Measurements from ENCODE around the gene MRGPRG. TPM values are rescaled to one million over a fixed set of nuclear protein-coding genes. Genes with fewer than 3 reads are reported as not detected.

The MRGPRG gene
- total and polyA plus RNA-seq, 2 donors from 2014 or later: not detected

- H3K9ac ChIP-seq (ENCODE audit: low read length in 3 of 3): no peak overlapping the region
- intact Hi-C loops (cut with DNase I): no loop called here
- no peaks in the 10 kb centered on the region for H3K9me3 ChIP-seq (ENCODE audit: control insufficient read depth in 2 of 3, insufficient read depth in 1 of 3, low read length in 3 of 3)
- FAIRE-seq: no peak
- no peak overlapping the region for H3K27ac ChIP-seq (ENCODE audit: low read depth in 2 of 2, low read length in 2 of 2)
- no peak for TF ChIP-seq CTCF (IDR thresholded peaks at IDR 0.05; ENCODE audit: borderline replicate concordance, extremely low read depth, insufficient read depth)
- no peaks in the 10 kb centered on the region for H3K36me3 ChIP-seq (ENCODE audit: control insufficient read depth in 2 of 3, insufficient read depth in 3 of 3, low read length in 3 of 3)
- DNase-seq: peak in 3 of 5 donors; percentile 8 to 74 (median 34)
- no peaks in the 10 kb centered on the region for H3K27me3 ChIP-seq (ENCODE audit: control insufficient read depth, insufficient read depth, low read length)
- H3K4me3 ChIP-seq (ENCODE audit: low read length in 3 of 3): no peak overlapping the region
- H3K4me1 ChIP-seq (ENCODE audit: control insufficient read depth in 2 of 3, insufficient read depth in 2 of 3, low read depth in 1 of 3, low read length in 3 of 3): peaks cover 0 to 3% (median 0%) of the 10 kb centered on the region in 3 donors
These were observed 2.2 kb upstream of the MRGPRG start for GRCh38 chr11:3220521-3221407.

- H3K9me3 ChIP-seq (ENCODE audit: control insufficient read depth in 2 of 3, insufficient read depth in 1 of 3, low read length in 3 of 3): no peaks in the 10 kb centered on the region
- no peak overlapping the region for H3K27ac ChIP-seq (ENCODE audit: low read depth in 2 of 2, low read length in 2 of 2)
- peak in 2 of 5 donors; percentile 39 to 43 for DNase-seq
- intact Hi-C loops (cut with DNase I): no loop called here
- TF ChIP-seq CTCF (IDR thresholded peaks at IDR 0.05; ENCODE audit: borderline replicate concordance, extremely low read depth, insufficient read depth): no peak
- no peak overlapping the region for H3K9ac ChIP-seq (ENCODE audit: low read length in 3 of 3)
- no peaks in the 10 kb centered on the region for H3K27me3 ChIP-seq (ENCODE audit: control insufficient read depth, insufficient read depth, low read length)
- no peaks in the 10 kb centered on the region for H3K36me3 ChIP-seq (ENCODE audit: control insufficient read depth in 2 of 3, insufficient read depth in 3 of 3, low read length in 3 of 3)
- peaks cover 0 to 3% (median 0%) of the 10 kb centered on the region in 3 donors for H3K4me1 ChIP-seq (ENCODE audit: control insufficient read depth in 2 of 3, insufficient read depth in 2 of 3, low read depth in 1 of 3, low read length in 3 of 3)
- no peak overlapping the region for H3K4me3 ChIP-seq (ENCODE audit: low read length in 3 of 3)
- FAIRE-seq: no peak
These were observed 1.5 kb upstream of the MRGPRG start for GRCh38 chr11:3220101-3220500.

- intact Hi-C loops (cut with DNase I): loop anchor here (10.0 kb wide), 1 partner anchor 185 kb away; no protein-coding TSS in a partner anchor
- no peak for TF ChIP-seq CTCF (IDR thresholded peaks at IDR 0.05; ENCODE audit: borderline replicate concordance, extremely low read depth, insufficient read depth)
- peak in 1 of 5 donors; percentile 68 for DNase-seq
- no peak for FAIRE-seq
- Histone ChIP-seq H3K27ac (ENCODE audit: low read depth in 2 of 2, low read length in 2 of 2) (no peak overlapping the region), H3K9ac (ENCODE audit: low read length in 3 of 3) (no peak overlapping the region), H3K9me3 (ENCODE audit: control insufficient read depth in 2 of 3, insufficient read depth in 1 of 3, low read length in 3 of 3) (no peaks in the 10 kb centered on the region), H3K27me3 (ENCODE audit: control insufficient read depth, insufficient read depth, low read length) (no peaks in the 10 kb centered on the region), H3K36me3 (ENCODE audit: control insufficient read depth in 2 of 3, insufficient read depth in 3 of 3, low read length in 3 of 3) (no peaks in the 10 kb centered on the region), H3K4me3 (ENCODE audit: low read length in 3 of 3) (no peak overlapping the region), H3K4me1 (ENCODE audit: control insufficient read depth in 2 of 3, insufficient read depth in 2 of 3, low read depth in 1 of 3, low read length in 3 of 3) (no peaks in the 10 kb centered on the region)
These were observed 774 bp upstream of the MRGPRG start for GRCh38 chr11:3219281-3219892.

All from kidney (tissue), 14 donors.